ENCODE data around the gene PDGFB. TPM values are rescaled to one million over a fixed set of nuclear protein-coding genes. Genes with fewer than 3 reads are reported as not detected.

Gene PDGFB
- total RNA-seq, 1 donor from 2014 or later, result 53.4 TPM

DNA sequence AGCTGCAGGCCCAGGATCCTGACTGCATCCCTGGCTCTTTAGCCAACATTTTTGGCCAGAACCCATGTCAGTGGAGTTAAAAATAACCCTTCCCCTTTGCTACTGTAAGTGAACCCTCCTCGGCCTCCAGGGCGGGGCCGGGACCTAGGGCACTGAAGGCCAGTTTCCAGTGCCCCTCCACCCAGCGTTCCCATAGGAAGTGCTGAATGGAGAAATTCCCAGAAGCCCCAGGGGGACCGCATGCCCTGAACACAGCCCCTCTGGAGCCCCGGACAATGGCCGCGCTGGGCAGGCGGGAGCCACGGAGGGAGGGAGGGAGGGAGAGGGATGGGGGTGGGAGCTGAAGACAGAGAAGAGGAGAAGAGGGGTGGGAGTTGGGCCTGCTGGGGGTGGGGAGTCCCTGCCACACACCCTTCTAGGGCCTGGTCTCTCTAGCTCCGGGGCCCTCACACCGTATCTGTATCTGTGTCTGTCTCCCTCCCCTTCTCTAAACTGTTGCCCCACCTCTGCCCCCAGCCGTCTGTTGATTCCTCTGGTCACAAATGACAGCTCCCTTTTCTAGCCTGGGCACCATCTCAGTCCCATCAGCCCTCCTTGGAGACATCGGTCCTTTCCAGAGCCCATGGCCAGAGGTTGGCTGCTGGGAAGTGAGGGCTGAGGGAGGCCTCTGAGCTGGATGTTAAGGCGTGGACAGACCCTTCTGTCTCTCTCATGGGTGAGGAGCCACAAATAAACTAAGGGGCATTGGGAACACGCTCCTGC, 10.9 kb downstream of the PDGFB start:
- Mint-ChIP-seq H3K27ac (ENCODE audit: unreplicated experiment) (peak overlapping the region; percentile 96), H3K36me3 (ENCODE audit: low read depth, unreplicated experiment) (peaks cover 29% of the 10 kb centered on the region), H3K9me3 (ENCODE audit: unreplicated experiment) (no peaks in the 10 kb centered on the region), H3K27me3 (ENCODE audit: unreplicated experiment) (peaks cover 34% of the 10 kb centered on the region), H3K4me3 (ENCODE audit: unreplicated experiment) (no peak overlapping the region), H3K4me1 (ENCODE audit: unreplicated experiment) (peaks cover 51% of the 10 kb centered on the region)
- TF ChIP-seq, protein P1, sequence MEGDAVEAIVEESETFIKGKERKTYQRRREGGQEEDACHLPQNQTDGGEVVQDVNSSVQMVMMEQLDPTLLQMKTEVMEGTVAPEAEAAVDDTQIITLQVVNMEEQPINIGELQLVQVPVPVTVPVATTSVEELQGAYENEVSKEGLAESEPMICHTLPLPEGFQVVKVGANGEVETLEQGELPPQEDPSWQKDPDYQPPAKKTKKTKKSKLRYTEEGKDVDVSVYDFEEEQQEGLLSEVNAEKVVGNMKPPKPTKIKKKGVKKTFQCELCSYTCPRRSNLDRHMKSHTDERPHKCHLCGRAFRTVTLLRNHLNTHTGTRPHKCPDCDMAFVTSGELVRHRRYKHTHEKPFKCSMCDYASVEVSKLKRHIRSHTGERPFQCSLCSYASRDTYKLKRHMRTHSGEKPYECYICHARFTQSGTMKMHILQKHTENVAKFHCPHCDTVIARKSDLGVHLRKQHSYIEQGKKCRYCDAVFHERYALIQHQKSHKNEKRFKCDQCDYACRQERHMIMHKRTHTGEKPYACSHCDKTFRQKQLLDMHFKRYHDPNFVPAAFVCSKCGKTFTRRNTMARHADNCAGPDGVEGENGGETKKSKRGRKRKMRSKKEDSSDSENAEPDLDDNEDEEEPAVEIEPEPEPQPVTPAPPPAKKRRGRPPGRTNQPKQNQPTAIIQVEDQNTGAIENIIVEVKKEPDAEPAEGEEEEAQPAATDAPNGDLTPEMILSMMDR (IDR thresholded peaks at IDR 0.05; ENCODE audit: unreplicated experiment), result peak; percentile 31
- no peak for DNase-seq (ENCODE audit: low spot score)

DNA sequence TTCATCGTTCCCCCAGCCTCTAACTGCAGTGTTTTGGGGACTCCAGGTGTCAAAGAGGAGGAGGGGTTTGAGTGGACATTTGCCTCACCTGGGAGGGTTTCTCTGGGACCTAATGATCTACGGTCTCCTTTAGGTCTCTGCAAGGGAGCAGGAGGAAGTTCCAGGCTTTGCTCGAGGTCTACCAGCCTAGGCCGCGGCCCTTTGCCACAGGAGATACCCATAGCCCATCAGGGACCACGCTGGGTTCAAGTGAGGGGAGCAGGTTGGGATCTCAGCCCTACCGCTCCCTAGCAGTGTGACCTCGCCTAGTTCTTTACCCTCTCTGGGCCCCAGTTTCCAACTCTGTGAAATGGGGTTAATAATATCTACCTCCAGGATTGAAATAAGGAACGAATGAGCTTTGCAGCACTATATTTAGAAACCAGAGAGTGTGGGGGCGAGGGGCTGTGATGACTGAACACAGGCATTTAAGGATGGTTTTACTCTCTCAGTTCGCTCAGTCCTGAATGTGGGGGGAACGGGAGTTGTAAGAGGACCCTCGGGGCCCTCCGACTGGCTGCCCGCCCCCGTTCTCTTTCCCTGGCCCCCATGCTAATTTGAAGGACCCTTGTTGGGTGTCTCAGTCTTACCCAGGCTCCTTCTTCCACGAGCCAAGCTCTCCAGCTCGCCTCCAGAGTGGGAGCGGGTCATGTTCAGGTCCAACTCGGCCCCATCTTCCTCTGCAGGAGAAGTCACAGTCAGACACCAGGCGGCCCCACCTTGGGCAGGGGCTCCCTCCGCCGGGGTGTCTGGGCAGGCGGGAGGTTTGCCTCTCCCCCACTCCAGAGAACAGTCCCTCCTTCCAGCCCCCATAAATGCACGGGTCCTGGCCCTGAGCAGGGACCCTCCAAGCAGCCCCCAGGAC, 11.7 kb downstream of the PDGFB start:
- peaks cover 48% of the 10 kb centered on the region for H3K4me1 Mint-ChIP-seq (ENCODE audit: unreplicated experiment)
- peaks cover 34% of the 10 kb centered on the region for H3K27me3 Mint-ChIP-seq (ENCODE audit: unreplicated experiment)
- no peak for DNase-seq (ENCODE audit: low spot score)
- H3K36me3 Mint-ChIP-seq (ENCODE audit: low read depth, unreplicated experiment), result peaks cover 27% of the 10 kb centered on the region
- H3K4me3 Mint-ChIP-seq (ENCODE audit: unreplicated experiment), result peak overlapping the region; percentile 62
- no peak overlapping the region for H3K27ac Mint-ChIP-seq (ENCODE audit: unreplicated experiment)
- no peaks in the 10 kb centered on the region for H3K9me3 Mint-ChIP-seq (ENCODE audit: unreplicated experiment)
- TF ChIP-seq, protein P1 (IDR thresholded peaks at IDR 0.05; ENCODE audit: unreplicated experiment), result no peak

DNA sequence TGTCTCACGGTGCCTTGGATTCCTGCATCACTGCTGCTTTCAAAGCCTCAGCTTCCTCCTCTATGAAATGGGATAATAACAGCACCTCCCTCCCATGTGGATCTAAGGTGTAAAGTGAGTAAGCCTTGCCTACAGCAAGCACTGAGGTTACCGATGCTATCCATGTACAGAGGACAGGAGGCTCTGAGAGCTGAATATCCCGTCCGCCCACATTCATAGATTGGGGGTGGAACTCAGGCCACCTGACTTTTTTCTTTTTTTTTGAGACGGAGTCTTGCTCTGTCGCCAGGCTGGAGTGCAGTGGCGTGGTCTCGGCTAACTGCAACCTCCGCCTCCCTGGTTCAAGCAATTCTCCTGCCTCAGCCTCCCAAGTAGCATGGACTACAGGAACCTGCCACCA, 12.5 kb downstream of the PDGFB start:
- no peak overlapping the region for H3K27ac Mint-ChIP-seq (ENCODE audit: unreplicated experiment)
- peaks cover 43% of the 10 kb centered on the region for H3K4me1 Mint-ChIP-seq (ENCODE audit: unreplicated experiment)
- peaks cover 33% of the 10 kb centered on the region for H3K27me3 Mint-ChIP-seq (ENCODE audit: unreplicated experiment)
- H3K4me3 Mint-ChIP-seq (ENCODE audit: unreplicated experiment), result peak overlapping the region; percentile 42
- TF ChIP-seq, protein P1 (IDR thresholded peaks at IDR 0.05; ENCODE audit: unreplicated experiment), result no peak
- H3K9me3 Mint-ChIP-seq (ENCODE audit: unreplicated experiment), result no peaks in the 10 kb centered on the region
- peaks cover 27% of the 10 kb centered on the region for H3K36me3 Mint-ChIP-seq (ENCODE audit: low read depth, unreplicated experiment)
- no peak for DNase-seq (ENCODE audit: low spot score)

DNA sequence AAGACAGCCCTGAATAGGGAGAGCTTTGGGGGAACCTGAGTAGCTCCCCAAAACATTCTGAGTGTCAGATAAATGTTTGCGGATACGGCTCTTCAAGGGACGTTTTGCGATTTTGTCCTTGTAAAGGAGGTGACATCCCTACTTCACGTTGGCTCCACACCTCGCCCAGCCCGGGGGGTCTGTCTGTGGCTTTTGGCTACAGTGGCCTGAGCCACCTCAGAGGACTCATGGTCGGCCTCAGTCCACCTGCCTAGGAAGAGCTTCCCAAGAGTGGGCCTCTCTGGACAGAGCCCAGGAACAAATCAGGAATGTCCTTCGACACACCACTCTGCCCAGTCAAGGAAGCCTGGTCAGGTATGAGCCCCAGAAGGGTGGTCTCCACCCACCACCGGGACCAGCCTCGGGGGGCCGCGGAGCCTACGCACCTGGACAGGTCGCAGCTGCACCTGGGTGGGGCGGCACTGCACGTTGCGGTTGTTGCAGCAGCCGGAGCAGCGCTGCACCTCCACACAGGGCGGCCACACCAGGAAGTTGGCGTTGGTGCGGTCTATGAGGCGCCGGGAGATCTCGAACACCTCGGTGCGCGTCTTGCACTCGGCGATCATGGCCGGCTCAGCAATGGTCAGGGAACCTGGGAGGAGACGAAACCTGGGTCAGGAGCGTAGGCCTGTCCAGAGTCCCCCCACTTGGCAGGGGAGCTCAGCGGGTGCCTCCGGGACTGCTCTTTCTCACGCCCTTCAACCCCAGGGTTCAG, 13.4 kb downstream of the PDGFB start:
- Mint-ChIP-seq H3K9me3 (ENCODE audit: unreplicated experiment) (no peaks in the 10 kb centered on the region), H3K27me3 (ENCODE audit: unreplicated experiment) (peaks cover 29% of the 10 kb centered on the region), H3K36me3 (ENCODE audit: low read depth, unreplicated experiment) (peaks cover 31% of the 10 kb centered on the region), H3K4me3 (ENCODE audit: unreplicated experiment) (no peak overlapping the region), H3K27ac (ENCODE audit: unreplicated experiment) (no peak overlapping the region), H3K4me1 (ENCODE audit: unreplicated experiment) (peaks cover 35% of the 10 kb centered on the region)
- DNase-seq (ENCODE audit: low spot score), result no peak
- TF ChIP-seq, protein P1 (IDR thresholded peaks at IDR 0.05; ENCODE audit: unreplicated experiment), result no peak
